RWPE2 (cell line): Measurements from ENCODE around the gene CRACDL.

Experiments used
- ATAC-seq: fragments of 200-7000 bp; cut with Tn5 transposase; 3 replicates; pipeline ENCODE4 v1.9.1; 2021; ENCODE audit warnings: low read depth
- DNase-seq: peaks from one replicate; pipeline ENCODE4 v3.0.0-alpha.2; 2020; ENCODE audit warnings: low spot score
- H3K27ac ChIP-seq: fragments of 450-650 bp; 2 replicates; pipeline ENCODE4 v1.5.1; 2017; ENCODE audit warnings: mild to moderate bottlenecking; ENCODE audit not compliant: poor library complexity, severe bottlenecking
- H3K27me3 ChIP-seq: fragments of 250-450 bp; sonication (Bioruptor Pico); 2 replicates; pipeline ENCODE4 v1.5.1; 2021; ENCODE audit warnings: mild to moderate bottlenecking, moderate library complexity; ENCODE audit not compliant: insufficient read depth, poor library complexity, severe bottlenecking
- H3K36me3 ChIP-seq: fragments of 250-450 bp; sonication (Bioruptor Pico); 2 replicates; pipeline ENCODE4 v1.5.1; 2020; ENCODE audit warnings: low read depth, mild to moderate bottlenecking, moderate library complexity
- H3K4me1 ChIP-seq: fragments of 250-450 bp; sonication (Bioruptor Pico); 2 replicates; pipeline ENCODE4 v1.5.1; 2021; ENCODE audit warnings: mild to moderate bottlenecking, moderate library complexity; ENCODE audit not compliant: insufficient read depth, poor library complexity, severe bottlenecking
- H3K4me3 ChIP-seq: fragments of 250-450 bp; sonication (Bioruptor Pico); 2 replicates; pipeline ENCODE4 v1.5.1; 2021; ENCODE audit warnings: mild to moderate bottlenecking, moderate library complexity; ENCODE audit not compliant: severe bottlenecking
- H3K9me3 ChIP-seq: fragments of 250-450 bp; sonication (Bioruptor Pico); 2 replicates; pipeline ENCODE4 v1.5.1; 2021; ENCODE audit warnings: mild to moderate bottlenecking, moderate library complexity; ENCODE audit not compliant: severe bottlenecking
- TF ChIP-seq, protein P1 (sequence below): fragments of 450-650 bp; IDR thresholded peaks from one replicate; pipeline ENCODE4 v1.5.1; 2017; ENCODE audit warnings: mild to moderate bottlenecking, moderate library complexity; ENCODE audit not compliant: poor library complexity, severe bottlenecking

CRACDL gene

GRCh38 chr2:98874186-98874689, 61.8 kb downstream of the CRACDL start:
- no peak overlapping the region for H3K4me3 ChIP-seq
- no peak for ATAC-seq
- TF ChIP-seq, protein P1, sequence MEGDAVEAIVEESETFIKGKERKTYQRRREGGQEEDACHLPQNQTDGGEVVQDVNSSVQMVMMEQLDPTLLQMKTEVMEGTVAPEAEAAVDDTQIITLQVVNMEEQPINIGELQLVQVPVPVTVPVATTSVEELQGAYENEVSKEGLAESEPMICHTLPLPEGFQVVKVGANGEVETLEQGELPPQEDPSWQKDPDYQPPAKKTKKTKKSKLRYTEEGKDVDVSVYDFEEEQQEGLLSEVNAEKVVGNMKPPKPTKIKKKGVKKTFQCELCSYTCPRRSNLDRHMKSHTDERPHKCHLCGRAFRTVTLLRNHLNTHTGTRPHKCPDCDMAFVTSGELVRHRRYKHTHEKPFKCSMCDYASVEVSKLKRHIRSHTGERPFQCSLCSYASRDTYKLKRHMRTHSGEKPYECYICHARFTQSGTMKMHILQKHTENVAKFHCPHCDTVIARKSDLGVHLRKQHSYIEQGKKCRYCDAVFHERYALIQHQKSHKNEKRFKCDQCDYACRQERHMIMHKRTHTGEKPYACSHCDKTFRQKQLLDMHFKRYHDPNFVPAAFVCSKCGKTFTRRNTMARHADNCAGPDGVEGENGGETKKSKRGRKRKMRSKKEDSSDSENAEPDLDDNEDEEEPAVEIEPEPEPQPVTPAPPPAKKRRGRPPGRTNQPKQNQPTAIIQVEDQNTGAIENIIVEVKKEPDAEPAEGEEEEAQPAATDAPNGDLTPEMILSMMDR = no peak
- peaks cover 6% of the 10 kb centered on the region for H3K4me1 ChIP-seq
- no peaks in the 10 kb centered on the region for H3K27me3 ChIP-seq
- no peak overlapping the region for H3K27ac ChIP-seq
- DNase-seq = no peak
- H3K36me3 ChIP-seq = no peaks in the 10 kb centered on the region
- no peaks in the 10 kb centered on the region for H3K9me3 ChIP-seq

DNA sequence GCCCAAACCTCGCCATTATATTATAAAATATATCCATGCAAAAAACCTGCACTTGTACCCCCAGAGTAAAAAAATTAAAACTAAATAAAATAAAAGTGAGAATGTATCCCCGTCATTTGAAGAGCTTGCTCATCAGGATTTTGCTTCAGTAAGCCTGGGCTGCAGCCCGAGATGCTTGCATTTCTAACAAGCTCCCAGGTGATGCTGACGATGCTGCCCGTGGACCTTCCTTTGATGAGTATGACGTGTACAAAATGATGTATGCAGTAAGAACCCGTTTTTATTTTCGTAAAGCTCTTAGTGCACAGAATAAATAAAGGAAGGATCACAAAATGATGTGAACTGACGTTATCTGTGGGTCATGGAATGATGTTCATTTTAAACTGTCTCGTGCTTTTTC, 63.5 kb downstream of the CRACDL start:
- no peak for DNase-seq
- TF ChIP-seq, protein P1 = no peak
- no peaks in the 10 kb centered on the region for H3K36me3 ChIP-seq
- peaks cover 23% of the 10 kb centered on the region for H3K4me1 ChIP-seq
- no peak overlapping the region for H3K27ac ChIP-seq
- no peaks in the 10 kb centered on the region for H3K27me3 ChIP-seq
- H3K4me3 ChIP-seq = no peak overlapping the region
- no peaks in the 10 kb centered on the region for H3K9me3 ChIP-seq
- no peak for ATAC-seq

DNA sequence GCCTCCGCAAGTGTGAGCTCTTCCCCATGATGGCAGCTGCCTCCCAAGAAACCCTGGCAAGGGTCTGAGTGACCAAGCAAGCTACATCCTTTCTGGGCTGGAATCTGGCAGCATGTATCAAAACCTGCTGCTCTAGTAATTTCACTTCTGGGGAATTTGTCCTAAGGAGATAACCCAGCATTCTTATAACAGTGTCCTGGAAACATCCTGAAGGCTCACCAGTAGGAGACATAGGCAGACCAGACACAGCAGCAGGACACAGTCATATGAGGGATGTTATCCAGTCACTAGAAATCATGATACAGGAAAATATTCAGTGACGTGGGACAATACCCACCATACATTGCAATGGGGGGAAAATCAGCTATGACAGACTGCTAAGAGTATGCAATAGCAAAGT, 64.5 kb downstream of the CRACDL start:
- ATAC-seq (no peak), DNase-seq (no peak)
- Histone ChIP-seq H3K4me1 (peaks cover 33% of the 10 kb centered on the region), H3K27me3 (no peaks in the 10 kb centered on the region), H3K4me3 (no peak overlapping the region), H3K27ac (no peak overlapping the region), H3K9me3 (no peaks in the 10 kb centered on the region), H3K36me3 (no peaks in the 10 kb centered on the region)
- TF ChIP-seq, protein P1 = no peak

GRCh38 chr2:98870516-98871158, 65.4 kb downstream of the CRACDL start:
- no peak for DNase-seq
- Histone ChIP-seq H3K4me3 (no peak overlapping the region), H3K9me3 (no peaks in the 10 kb centered on the region), H3K36me3 (no peaks in the 10 kb centered on the region), H3K27me3 (no peaks in the 10 kb centered on the region), H3K27ac (no peak overlapping the region), H3K4me1 (peaks cover 41% of the 10 kb centered on the region)
- TF ChIP-seq, protein P1 = no peak
- no peak for ATAC-seq

GRCh38 chr2:98869870-98870269, 66.2 kb downstream of the CRACDL start:
- ATAC-seq (no peak), DNase-seq (no peak)
- TF ChIP-seq, protein P1 = no peak
- no peaks in the 10 kb centered on the region for H3K9me3 ChIP-seq
- no peaks in the 10 kb centered on the region for H3K36me3 ChIP-seq
- no peaks in the 10 kb centered on the region for H3K27me3 ChIP-seq
- H3K27ac ChIP-seq = peak overlapping the region; percentile 85
- no peak overlapping the region for H3K4me3 ChIP-seq
- H3K4me1 ChIP-seq = peaks cover 48% of the 10 kb centered on the region
